22Rv1 (cell line): ENCODE data around the gene ZNF22.

Experiments used
- H3K27ac ChIP-seq: fragments of 450-650 bp; 2 replicates; pipeline ENCODE4 v1.5.1; 2017
- CTCF ChIP-seq: fragments of 450-650 bp; IDR thresholded peaks from 2 replicates; pipeline ENCODE4 v1.5.1; 2017; ENCODE audit warnings: mild to moderate bottlenecking
- ZFX ChIP-seq: fragments of 450-650 bp; IDR thresholded peaks from 2 replicates; pipeline ENCODE4 v1.6.1; 2017; ENCODE audit warnings: antibody characterized with exemption, borderline replicate concordance

Gene ZNF22

DNA sequence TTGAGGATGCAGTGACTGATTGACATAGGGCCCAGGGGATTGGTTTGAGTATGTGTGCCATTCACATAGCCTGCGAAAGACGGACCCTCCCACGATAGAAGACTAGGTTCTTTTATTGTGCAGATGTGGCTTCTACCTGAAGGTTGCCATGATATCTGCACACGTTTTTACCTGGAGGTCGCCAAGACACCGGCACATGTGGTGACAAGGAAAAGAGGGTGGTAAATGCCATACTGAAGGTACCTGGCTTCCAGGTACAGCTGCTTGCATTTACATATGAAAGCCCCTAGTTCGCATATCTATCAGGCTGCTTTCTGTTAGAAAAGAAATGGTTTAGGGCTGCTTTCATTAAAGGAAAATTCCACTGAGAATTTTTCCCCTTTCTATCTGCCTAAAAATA is 43.6 kb downstream of the ZNF22 start:
- TF ChIP-seq CTCF (no peak), ZFX (no peak)
- no peak overlapping the region for H3K27ac ChIP-seq

DNA sequence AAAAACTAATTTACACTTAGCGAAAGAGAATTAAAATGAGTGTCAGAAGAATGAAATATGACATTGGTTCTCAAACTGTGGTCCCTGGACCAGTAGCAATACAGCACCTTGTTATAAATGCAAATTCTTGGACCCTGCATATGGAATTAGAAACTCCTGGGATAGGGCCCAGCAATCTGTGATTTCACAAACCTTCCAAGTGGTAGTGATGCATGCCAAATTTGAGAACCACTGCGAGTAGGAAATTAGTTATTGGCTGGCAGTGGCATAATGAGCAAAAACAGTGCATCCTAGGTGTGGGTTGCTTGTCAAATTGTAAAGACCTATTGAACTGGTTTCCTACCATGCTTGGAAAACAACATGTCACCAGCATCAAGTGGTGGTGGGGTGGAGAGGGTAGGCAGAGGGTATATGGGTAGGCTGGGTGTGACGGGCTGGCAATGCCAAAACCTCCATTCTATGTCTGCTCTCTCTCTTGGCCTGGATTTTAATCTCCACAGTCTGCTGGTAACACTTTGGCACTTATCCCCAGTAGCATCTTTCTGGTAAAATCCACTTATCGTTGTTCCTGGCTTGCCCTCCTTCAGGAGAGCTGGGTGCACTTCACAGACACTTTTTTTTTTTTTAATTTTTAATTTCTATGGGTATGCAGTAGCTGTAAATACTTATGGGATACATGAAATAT is 50.0 kb downstream of the ZNF22 start:
- no peak for TF ChIP-seq ZFX
- no peak for TF ChIP-seq CTCF
- H3K27ac ChIP-seq: no peak overlapping the region

DNA sequence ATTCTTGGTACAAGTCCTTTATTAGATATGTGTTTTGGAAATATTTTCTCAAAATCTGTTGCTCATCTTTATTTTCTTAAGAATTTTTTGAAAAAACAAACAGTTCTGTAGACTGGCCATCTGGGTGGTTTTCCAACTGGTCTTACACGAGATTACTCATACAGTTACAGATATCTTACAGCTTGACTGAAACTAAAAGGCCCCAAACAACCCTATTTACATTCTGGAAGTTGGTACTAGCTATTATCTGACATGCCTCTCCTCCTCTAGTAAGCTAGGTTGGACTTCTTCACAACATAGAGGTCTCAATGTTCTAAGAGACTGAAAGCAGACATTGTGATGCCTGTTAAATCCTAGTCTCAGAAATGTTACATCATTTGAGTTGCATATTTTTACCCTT is 52.0 kb downstream of the ZNF22 start:
- H3K27ac ChIP-seq: no peak overlapping the region
- TF ChIP-seq CTCF (no peak), ZFX (no peak)

DNA sequence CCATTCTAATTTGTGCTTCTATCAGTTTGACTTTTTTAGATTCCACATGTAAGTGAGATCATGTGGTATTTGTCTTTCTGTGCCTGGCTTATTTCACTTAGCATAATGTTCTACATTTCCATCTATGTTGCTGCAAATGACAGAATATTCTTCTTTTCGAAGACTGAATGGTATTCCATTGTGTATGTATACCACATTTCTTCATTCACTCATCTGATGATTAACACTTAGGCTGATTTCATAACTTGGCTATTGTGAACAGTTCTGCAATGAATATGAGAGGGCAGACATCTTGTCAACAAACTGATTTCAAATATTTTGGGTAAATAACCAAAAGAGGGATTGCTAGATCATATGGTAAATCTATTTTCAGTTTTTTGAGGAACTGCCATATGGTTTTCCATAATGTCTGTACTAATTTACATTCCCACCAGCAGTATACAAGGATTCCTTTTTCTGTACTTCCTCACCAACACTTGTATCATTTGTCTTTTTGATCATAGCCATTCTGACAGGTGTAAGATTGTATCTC is 52.9 kb downstream of the ZNF22 start:
- no peak overlapping the region for H3K27ac ChIP-seq
- TF ChIP-seq CTCF (no peak), ZFX (no peak)
